ENCODE measurements around the gene ZNF155. TPM values are rescaled to one million over a fixed set of nuclear protein-coding genes. Genes with fewer than 3 reads are reported as not detected.

Gene ZNF155
- total RNA-seq, 1 donor from 2014 or later = 13.8 TPM

GRCh38 chr19:44024900-44025216 lies 40.9 kb downstream of the ZNF155 start:
- DNase-seq (ENCODE audit: low spot score, unreplicated experiment) = no peak
- H3K36me3 Mint-ChIP-seq (ENCODE audit: insufficient read depth) = peaks cover 36% of the 10 kb centered on the region
- no peak for TF ChIP-seq CTCF (IDR thresholded peaks at IDR 0.05; ENCODE audit: unreplicated experiment)
- H3K27me3 Mint-ChIP-seq = peaks cover 24% of the 10 kb centered on the region
- H3K27ac Mint-ChIP-seq = peak overlapping the region; percentile 98
- H3K9me3 Mint-ChIP-seq (ENCODE audit: low read depth) = peaks cover 14% of the 10 kb centered on the region
- H3K4me3 Mint-ChIP-seq (ENCODE audit: low read depth) = peak overlapping the region; percentile 98
- H3K4me1 Mint-ChIP-seq (ENCODE audit: low read depth) = peaks cover 15% of the 10 kb centered on the region

GRCh38 chr19:44025217-44025936 lies 41.4 kb downstream of the ZNF155 start, which contains the start of gene ZNF222:
Gene ZNF222, plus strand, starts transcription at chr19:44025379. Its CDS starts 58 bp downstream, at chr19:44025437.
- Mint-ChIP-seq H3K36me3 (ENCODE audit: insufficient read depth) (peaks cover 41% of the 10 kb centered on the region), H3K4me1 (ENCODE audit: low read depth) (peaks cover 15% of the 10 kb centered on the region), H3K9me3 (ENCODE audit: low read depth) (peaks cover 19% of the 10 kb centered on the region), H3K27me3 (peaks cover 18% of the 10 kb centered on the region), H3K4me3 (ENCODE audit: low read depth) (peak within 1 kb of the TSS; percentile 98), H3K27ac (peak within 1 kb of the TSS; percentile 98)
- TF ChIP-seq CTCF (IDR thresholded peaks at IDR 0.05; ENCODE audit: unreplicated experiment) = no peak
- DNase-seq (ENCODE audit: low spot score, unreplicated experiment) = peak; percentile 43

- no peak for DNase-seq (ENCODE audit: low spot score, unreplicated experiment)
- Mint-ChIP-seq H3K4me1 (ENCODE audit: low read depth) (peaks cover 15% of the 10 kb centered on the region), H3K9me3 (ENCODE audit: low read depth) (peaks cover 25% of the 10 kb centered on the region), H3K27ac (no peak overlapping the region), H3K36me3 (ENCODE audit: insufficient read depth) (peaks cover 53% of the 10 kb centered on the region), H3K4me3 (ENCODE audit: low read depth) (peak overlapping the region; percentile 98), H3K27me3 (peaks cover 10% of the 10 kb centered on the region)
- TF ChIP-seq CTCF (IDR thresholded peaks at IDR 0.05; ENCODE audit: unreplicated experiment) = no peak
These were observed 42.6 kb downstream of the ZNF155 start for GRCh38 chr19:44026622-44027021.

- Mint-ChIP-seq H3K36me3 (ENCODE audit: insufficient read depth) (peaks cover 67% of the 10 kb centered on the region), H3K4me1 (ENCODE audit: low read depth) (no peaks in the 10 kb centered on the region), H3K9me3 (ENCODE audit: low read depth) (peaks cover 72% of the 10 kb centered on the region), H3K27ac (peak overlapping the region; percentile 23), H3K4me3 (ENCODE audit: low read depth) (no peak overlapping the region), H3K27me3 (no peaks in the 10 kb centered on the region)
- TF ChIP-seq CTCF (IDR thresholded peaks at IDR 0.05; ENCODE audit: unreplicated experiment) = no peak
- DNase-seq (ENCODE audit: low spot score, unreplicated experiment) = no peak
These were observed 48.1 kb downstream of the ZNF155 start for GRCh38 chr19:44032001-44032610.

GRCh38 chr19:44042147-44042546 lies 58.2 kb downstream of the ZNF155 start:
- H3K4me3 Mint-ChIP-seq (ENCODE audit: low read depth) = no peak overlapping the region
- no peak overlapping the region for H3K27ac Mint-ChIP-seq
- H3K4me1 Mint-ChIP-seq (ENCODE audit: low read depth) = no peaks in the 10 kb centered on the region
- no peak for DNase-seq (ENCODE audit: low spot score, unreplicated experiment)
- peaks cover 29% of the 10 kb centered on the region for H3K9me3 Mint-ChIP-seq (ENCODE audit: low read depth)
- TF ChIP-seq CTCF (IDR thresholded peaks at IDR 0.05; ENCODE audit: unreplicated experiment) = no peak
- no peaks in the 10 kb centered on the region for H3K36me3 Mint-ChIP-seq (ENCODE audit: insufficient read depth)
- H3K27me3 Mint-ChIP-seq = peaks cover 5% of the 10 kb centered on the region

Other genes starting within 250 kb of the ZNF155 start
- 74.9 and 78.9 TPM in 2 replicates for gene SMG9, start 229.2 kb upstream of the ZNF155 start, total RNA-seq
- gene KCNN4, start 203.2 kb upstream of the ZNF155 start, total RNA-seq = 0.31 and 0.34 TPM in 2 replicates
- not detected in 2 replicates for gene LYPD5, start 181.7 kb upstream of the ZNF155 start, total RNA-seq
- 14.6 and 17.3 TPM in 2 replicates for gene ZNF283, start 156.9 kb upstream of the ZNF155 start, total RNA-seq
- gene ZNF404, start 100.2 kb upstream of the ZNF155 start, total RNA-seq = 8.5 and 9.5 TPM in 2 replicates
- 20.9 and 23.9 TPM in 2 replicates for gene ZNF45, start 48.9 kb upstream of the ZNF155 start, total RNA-seq
- gene ZNF221, start 33.0 kb upstream of the ZNF155 start, total RNA-seq = 12.0 and 14.8 TPM in 2 replicates
- 7.3 and 8.5 TPM in 2 replicates for gene ZNF230, start 18.8 kb downstream of the ZNF155 start, total RNA-seq
- gene ZNF222, start 41.2 kb downstream of the ZNF155 start, total RNA-seq = 10.0 and 10.4 TPM in 2 replicates
- 14.2 and 14.4 TPM in 2 replicates for gene ZNF223, start 67.8 kb downstream of the ZNF155 start, total RNA-seq
- gene ZNF284, start 88.0 kb downstream of the ZNF155 start, total RNA-seq = 5.7 and 5.9 TPM in 2 replicates
- 40.6 and 45.6 TPM in 2 replicates for gene ZNF224, start 110.2 kb downstream of the ZNF155 start, total RNA-seq
- 9.1 and 10.2 TPM in 2 replicates for gene ZNF225, start 129.2 kb downstream of the ZNF155 start, total RNA-seq
- gene ZNF234, start 157.4 kb downstream of the ZNF155 start, total RNA-seq = 24.9 and 25.2 TPM in 2 replicates
- gene ZNF226, start 180.9 kb downstream of the ZNF155 start, total RNA-seq = 38.2 and 38.7 TPM in 2 replicates
- 32.0 and 38.9 TPM in 2 replicates for gene ZNF227, start 228.3 kb downstream of the ZNF155 start, total RNA-seq

Measured in progenitor cell of endocrine pancreas (in vitro differentiated cells).